Ectodermal cell (in vitro differentiated cells): Measurements from ENCODE around the gene INPP5A.

Source experiments
- H3K27ac ChIP-seq: 2 replicates; pipeline ENCODE4 v1.7.0; 2013; ENCODE audit warnings: mild to moderate bottlenecking, low read depth, low read length; ENCODE audit not compliant: insufficient read depth, poor library complexity, severe bottlenecking
- H3K27me3 ChIP-seq: 2 replicates; pipeline ENCODE4 v1.7.0; 2013; ENCODE audit warnings: mild to moderate bottlenecking, low read length; ENCODE audit not compliant: insufficient read depth, control insufficient read depth, poor library complexity, severe bottlenecking
- H3K36me3 ChIP-seq: one replicate; pipeline ENCODE4 v1.7.0; 2013; ENCODE audit warnings: low read length; ENCODE audit not compliant: control insufficient read depth, insufficient read depth
- H3K4me1 ChIP-seq: one replicate; pipeline ENCODE4 v1.7.0; 2013; ENCODE audit warnings: low read length; ENCODE audit not compliant: control insufficient read depth, insufficient read depth
- H3K4me3 ChIP-seq: 2 replicates; pipeline ENCODE4 v1.7.0; 2013; ENCODE audit warnings: low read depth, low read length, control low read depth; ENCODE audit not compliant: insufficient read depth
- H3K9me3 ChIP-seq: 2 replicates; pipeline ENCODE4 v1.7.0; 2013; ENCODE audit warnings: mild to moderate bottlenecking, low read length, moderate library complexity; ENCODE audit not compliant: control insufficient read depth
- WGBS, 2 experiments: methylation state at CpG; one replicate each; pipeline ENCODE4 v1.1.7; 2013; ENCODE audit warnings: missing lambda C conversion rate in 2 of 2; 5-methylcytosine and 5-hydroxymethylcytosine counted together

Gene INPP5A

GRCh38 chr10:132527339-132528063 lies 10.1 kb upstream of the INPP5A start:
- H3K4me1 ChIP-seq: no peaks in the 10 kb centered on the region
- 78 to 79% methylated on average over 21 of the region's 21 CpGs for WGBS, 2 experiments
- H3K4me3 ChIP-seq: no peak overlapping the region
- no peaks in the 10 kb centered on the region for H3K36me3 ChIP-seq
- no peaks in the 10 kb centered on the region for H3K9me3 ChIP-seq
- no peak overlapping the region for H3K27ac ChIP-seq
- H3K27me3 ChIP-seq: no peaks in the 10 kb centered on the region

DNA sequence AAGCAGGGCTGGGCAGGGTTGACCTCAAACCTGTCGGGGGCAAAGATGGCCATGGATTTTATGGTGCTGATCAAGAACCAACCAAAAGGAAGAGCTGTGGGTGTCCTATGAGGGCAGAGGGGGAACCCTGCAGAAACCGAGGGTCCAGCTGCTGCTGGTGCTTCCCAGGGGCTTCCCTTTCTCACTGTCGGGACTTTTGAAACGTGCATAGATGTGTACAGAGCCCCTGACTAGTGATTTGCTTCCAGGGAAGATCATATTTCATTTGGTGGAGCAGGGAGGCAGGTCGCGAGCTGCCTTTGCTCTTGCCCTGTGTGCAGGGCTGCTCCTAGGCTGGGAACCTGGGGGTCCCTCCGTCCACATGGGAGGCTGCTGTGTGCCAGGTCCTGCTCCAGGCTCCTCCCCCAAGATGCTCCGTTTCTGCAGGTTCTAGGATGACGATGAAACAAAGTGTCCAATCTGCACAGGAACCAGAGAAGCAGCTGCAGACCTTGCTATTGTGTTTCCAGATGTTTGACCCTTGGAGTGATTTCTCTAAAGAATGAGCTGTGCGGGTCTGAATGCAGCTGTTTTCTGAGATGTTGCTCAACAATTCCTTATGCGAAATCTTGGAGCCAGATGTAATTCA lies 9.4 kb upstream of the INPP5A start:
- 76 to 78% methylated on average over 11 of the region's 11 CpGs for WGBS, 2 experiments
- Histone ChIP-seq H3K27ac (no peak overlapping the region), H3K27me3 (no peaks in the 10 kb centered on the region), H3K4me1 (no peaks in the 10 kb centered on the region), H3K4me3 (no peak overlapping the region), H3K36me3 (no peaks in the 10 kb centered on the region), H3K9me3 (no peaks in the 10 kb centered on the region)

GRCh38 chr10:132532179-132532578 lies 5.4 kb upstream of the INPP5A start:
- Histone ChIP-seq H3K9me3 (no peaks in the 10 kb centered on the region), H3K27me3 (peaks cover 10% of the 10 kb centered on the region), H3K4me3 (no peak overlapping the region), H3K27ac (no peak overlapping the region), H3K36me3 (no peaks in the 10 kb centered on the region), H3K4me1 (peaks cover 11% of the 10 kb centered on the region)
- WGBS, 2 experiments: 90 to 96% methylated on average over 6 of the region's 6 CpGs

GRCh38 chr10:132532749-132533560 lies 4.6 kb upstream of the INPP5A start:
- WGBS, 2 experiments: 92 to 94% methylated on average over 14 of the region's 14 CpGs
- Histone ChIP-seq H3K4me1 (peaks cover 11% of the 10 kb centered on the region), H3K4me3 (no peak overlapping the region), H3K36me3 (no peaks in the 10 kb centered on the region), H3K27me3 (peaks cover 10% of the 10 kb centered on the region), H3K9me3 (no peaks in the 10 kb centered on the region), H3K27ac (no peak overlapping the region)

GRCh38 chr10:132533571-132534260 lies 3.9 kb upstream of the INPP5A start:
- WGBS, 2 experiments: 91 to 93% methylated on average over 12 of the region's 12 CpGs

GRCh38 chr10:132534391-132535064 lies 3.1 kb upstream of the INPP5A start:
- WGBS, 2 experiments: 78 to 80% methylated on average over 8 of the region's 8 CpGs
- Histone ChIP-seq H3K4me1 (peaks cover 24% of the 10 kb centered on the region), H3K27ac (no peak overlapping the region), H3K36me3 (no peaks in the 10 kb centered on the region), H3K9me3 (no peaks in the 10 kb centered on the region), H3K4me3 (no peak overlapping the region), H3K27me3 (peaks cover 18% of the 10 kb centered on the region)

More at GRCh38 chr10:132533571-132534260, 3.9 kb upstream of the INPP5A start:
- Histone ChIP-seq H3K4me3 (no peak overlapping the region), H3K27me3 (peaks cover 17% of the 10 kb centered on the region), H3K27ac (no peak overlapping the region), H3K36me3 (no peaks in the 10 kb centered on the region), H3K4me1 (peaks cover 17% of the 10 kb centered on the region), H3K9me3 (no peaks in the 10 kb centered on the region)

DNA sequence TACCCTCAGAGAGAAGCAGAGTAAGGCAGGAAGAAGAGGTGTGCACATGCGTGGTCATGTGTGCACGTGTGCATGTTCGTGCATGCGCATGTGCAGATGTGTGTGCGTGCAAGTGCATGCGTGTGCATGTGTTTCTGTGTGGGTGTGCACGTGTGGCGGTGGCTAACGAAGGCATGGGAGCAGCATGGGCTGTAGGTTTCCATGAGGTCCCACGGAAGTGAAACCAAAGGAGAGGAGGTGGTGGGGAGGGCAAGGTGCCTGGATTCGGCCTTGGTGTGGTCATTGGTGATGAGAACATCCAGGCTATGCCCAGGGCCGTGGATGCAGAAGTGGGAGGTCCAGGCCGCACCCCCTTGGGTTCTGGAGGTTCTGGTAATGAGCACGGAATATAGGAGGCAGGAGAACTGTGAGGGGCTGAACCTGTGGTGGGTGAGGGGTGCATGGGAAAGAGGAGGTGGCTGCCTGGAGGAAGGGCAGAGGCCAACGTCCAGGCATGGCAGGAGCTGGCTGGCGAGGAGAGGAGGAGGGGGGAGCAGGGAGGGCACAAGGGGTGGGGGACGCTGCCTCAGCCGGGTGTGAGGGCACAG lies 2.4 kb upstream of the INPP5A start:
- Histone ChIP-seq H3K36me3 (no peaks in the 10 kb centered on the region), H3K27me3 (peaks cover 18% of the 10 kb centered on the region), H3K9me3 (no peaks in the 10 kb centered on the region), H3K4me1 (peaks cover 24% of the 10 kb centered on the region), H3K27ac (no peak overlapping the region), H3K4me3 (no peak overlapping the region)
- 92 to 93% methylated on average over 18 of the region's 18 CpGs for WGBS, 2 experiments

DNA sequence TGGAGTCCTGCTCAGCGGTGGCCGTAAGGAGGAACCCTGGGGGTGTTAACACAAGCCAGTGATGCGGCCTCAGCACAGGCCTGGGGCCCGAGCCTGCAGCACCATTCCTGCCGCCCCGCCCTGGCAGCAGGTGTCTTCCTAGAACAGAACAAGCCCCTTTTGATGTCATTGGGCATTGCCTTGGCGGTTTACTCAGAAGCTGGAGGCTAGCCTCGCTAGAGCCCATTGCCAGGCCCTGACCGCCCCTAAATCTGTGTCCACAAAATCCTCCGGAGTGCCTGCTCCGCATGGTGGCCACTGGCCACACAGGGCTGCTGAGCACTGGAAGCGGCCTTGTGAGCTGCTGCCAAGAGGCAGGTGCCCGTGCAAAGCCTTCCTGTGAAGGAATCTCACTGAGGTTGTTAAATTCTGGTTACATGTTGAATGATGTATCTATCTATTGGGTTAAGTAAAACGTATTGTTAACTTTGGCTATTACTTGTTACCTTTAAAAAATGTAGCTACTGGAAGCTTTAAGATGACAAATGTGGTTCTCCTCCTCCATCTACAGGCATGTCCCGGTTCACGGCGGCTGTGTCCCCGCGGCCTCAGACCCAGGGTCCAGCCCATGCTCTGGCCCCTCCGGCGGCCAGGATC lies 1.2 kb upstream of the INPP5A start:
- WGBS, 2 experiments: 29 to 31% methylated on average over 21 of the region's 21 CpGs
- Histone ChIP-seq H3K4me3 (peak overlapping the region; percentile 60), H3K4me1 (peaks cover 32% of the 10 kb centered on the region), H3K9me3 (no peaks in the 10 kb centered on the region), H3K27me3 (peaks cover 18% of the 10 kb centered on the region), H3K36me3 (no peaks in the 10 kb centered on the region), H3K27ac (no peak overlapping the region)
